ENCODE measurements around the gene SLIT3.

The SLIT3 gene

DNA sequence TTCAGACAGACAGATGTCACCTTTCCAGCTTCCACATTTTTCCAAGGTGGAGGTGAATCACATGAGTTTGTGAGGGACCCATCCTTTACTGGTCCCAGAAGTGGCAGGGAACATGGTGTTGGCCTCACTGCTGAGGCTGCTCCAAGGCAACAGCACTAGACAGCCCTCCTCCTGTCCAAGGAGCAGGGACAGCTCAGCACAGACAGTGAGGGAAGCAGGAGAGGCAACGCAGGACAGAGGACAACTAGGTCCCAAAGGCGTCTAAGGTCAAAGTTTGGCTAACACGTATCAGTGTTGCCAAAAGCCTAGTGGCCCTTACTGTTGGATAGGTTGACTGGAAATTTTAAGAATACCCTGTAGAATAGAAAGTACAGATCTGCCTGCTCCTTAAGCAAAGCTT, 470.1 kb downstream of the SLIT3 start:
- Histone ChIP-seq H4K20me1 (ENCODE audit: control insufficient read depth, insufficient read depth, low read depth, low read length) (no peaks in the 10 kb centered on the region), H3K27me3 (ENCODE audit: control insufficient read depth, low read length) (peaks cover 3% of the 10 kb centered on the region; the same call in 1 of the 2 replicates), H3K36me3 (ENCODE audit: control insufficient read depth, low read length) (no peaks in the 10 kb centered on the region), H3K79me2 (ENCODE audit: control insufficient read depth, low read length) (no peaks in the 10 kb centered on the region), H3K4me1 (ENCODE audit: control insufficient read depth, low read length) (no peaks in the 10 kb centered on the region), H3F3A (ENCODE audit: control insufficient read depth, insufficient read depth) (no peaks in the 10 kb centered on the region), H3K9me2 (replicated peaks; ENCODE audit: control insufficient read depth, low read length) (no peaks in the 10 kb centered on the region), H3K9me3 (ENCODE audit: control insufficient read depth, insufficient read depth, low read length) (no peaks in the 10 kb centered on the region), H3K4me2 (ENCODE audit: low read length) (no peak overlapping the region), H3K4me3 (ENCODE audit: low read length) (no peak overlapping the region), H3K27ac (ENCODE audit: low read depth, low read length) (no peak overlapping the region)
- no peak for TF ChIP-seq EZH2phosphoT487 (IDR thresholded peaks at IDR 0.05; ENCODE audit: borderline replicate concordance, low read length)
- TF ChIP-seq, protein P1, sequence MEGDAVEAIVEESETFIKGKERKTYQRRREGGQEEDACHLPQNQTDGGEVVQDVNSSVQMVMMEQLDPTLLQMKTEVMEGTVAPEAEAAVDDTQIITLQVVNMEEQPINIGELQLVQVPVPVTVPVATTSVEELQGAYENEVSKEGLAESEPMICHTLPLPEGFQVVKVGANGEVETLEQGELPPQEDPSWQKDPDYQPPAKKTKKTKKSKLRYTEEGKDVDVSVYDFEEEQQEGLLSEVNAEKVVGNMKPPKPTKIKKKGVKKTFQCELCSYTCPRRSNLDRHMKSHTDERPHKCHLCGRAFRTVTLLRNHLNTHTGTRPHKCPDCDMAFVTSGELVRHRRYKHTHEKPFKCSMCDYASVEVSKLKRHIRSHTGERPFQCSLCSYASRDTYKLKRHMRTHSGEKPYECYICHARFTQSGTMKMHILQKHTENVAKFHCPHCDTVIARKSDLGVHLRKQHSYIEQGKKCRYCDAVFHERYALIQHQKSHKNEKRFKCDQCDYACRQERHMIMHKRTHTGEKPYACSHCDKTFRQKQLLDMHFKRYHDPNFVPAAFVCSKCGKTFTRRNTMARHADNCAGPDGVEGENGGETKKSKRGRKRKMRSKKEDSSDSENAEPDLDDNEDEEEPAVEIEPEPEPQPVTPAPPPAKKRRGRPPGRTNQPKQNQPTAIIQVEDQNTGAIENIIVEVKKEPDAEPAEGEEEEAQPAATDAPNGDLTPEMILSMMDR (IDR thresholded peaks at IDR 0.05; ENCODE audit: low read depth, low read length, poor library complexity, severe bottlenecking) = no peak

DNA sequence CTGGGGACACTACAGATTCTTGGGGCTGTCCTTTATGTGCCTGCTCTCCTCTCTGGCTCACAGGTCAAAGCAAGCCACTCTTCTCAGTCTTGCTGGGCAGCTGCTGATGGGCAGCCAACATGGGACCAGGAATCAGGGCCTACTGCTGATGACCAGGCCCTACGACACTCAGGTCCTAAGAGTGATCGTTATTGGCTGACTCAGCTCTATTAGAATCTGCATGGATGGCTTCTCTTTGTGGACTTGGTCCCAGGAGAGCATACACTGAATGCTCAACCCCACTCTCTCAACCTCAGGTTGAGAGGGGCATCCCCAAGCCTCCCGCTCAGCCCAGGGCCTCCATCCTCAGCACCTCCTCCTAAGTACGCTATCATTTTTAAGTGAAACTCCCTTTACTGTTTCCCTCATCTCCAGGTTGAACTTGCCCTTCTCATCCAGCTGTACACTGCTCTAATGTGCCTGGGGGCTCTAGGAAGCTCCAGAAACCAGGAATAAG, 471.0 kb downstream of the SLIT3 start:
- no peaks in the 10 kb centered on the region for H3K4me1 ChIP-seq (ENCODE audit: control insufficient read depth, low read length)
- H3F3A ChIP-seq (ENCODE audit: control insufficient read depth, insufficient read depth) = no peaks in the 10 kb centered on the region
- no peaks in the 10 kb centered on the region for H4K20me1 ChIP-seq (ENCODE audit: control insufficient read depth, insufficient read depth, low read depth, low read length)
- H3K36me3 ChIP-seq (ENCODE audit: control insufficient read depth, low read length) = no peaks in the 10 kb centered on the region
- no peak overlapping the region for H3K27ac ChIP-seq (ENCODE audit: low read depth, low read length)
- no peak overlapping the region for H3K4me2 ChIP-seq (ENCODE audit: low read length)
- no peaks in the 10 kb centered on the region for H3K9me3 ChIP-seq (ENCODE audit: control insufficient read depth, insufficient read depth, low read length)
- H3K4me3 ChIP-seq (ENCODE audit: low read length) = no peak overlapping the region
- TF ChIP-seq, protein P1 (IDR thresholded peaks at IDR 0.05; ENCODE audit: low read depth, low read length, poor library complexity, severe bottlenecking) = no peak
- TF ChIP-seq EZH2phosphoT487 (IDR thresholded peaks at IDR 0.05; ENCODE audit: borderline replicate concordance, low read length) = no peak
- no peaks in the 10 kb centered on the region for H3K79me2 ChIP-seq (ENCODE audit: control insufficient read depth, low read length)
- H3K27me3 ChIP-seq (ENCODE audit: control insufficient read depth, low read length) = peaks cover 3% of the 10 kb centered on the region; the same call in 1 of the 2 replicates
- no peaks in the 10 kb centered on the region for H3K9me2 ChIP-seq (replicated peaks; ENCODE audit: control insufficient read depth, low read length)

DNA sequence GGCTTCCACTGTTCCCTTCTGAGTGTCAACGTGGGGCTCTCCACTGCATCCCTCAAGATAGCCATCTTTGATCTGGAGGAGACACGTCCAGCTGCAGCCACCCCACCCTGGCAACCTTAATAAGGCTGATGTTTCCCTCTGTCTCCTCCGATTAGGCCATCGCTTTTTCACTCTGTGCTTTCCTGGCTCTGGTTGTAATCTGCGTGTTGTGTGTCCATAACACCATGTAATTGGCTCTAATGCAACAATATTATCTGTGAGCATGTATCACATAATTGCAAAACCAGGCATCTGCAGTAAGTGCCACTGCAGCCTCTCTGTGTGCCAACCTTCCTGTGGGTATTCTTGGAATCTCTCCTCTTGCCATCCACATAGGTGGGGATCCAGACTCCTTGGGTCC, 471.9 kb downstream of the SLIT3 start:
- Histone ChIP-seq H3K36me3 (ENCODE audit: control insufficient read depth, low read length) (no peaks in the 10 kb centered on the region), H4K20me1 (ENCODE audit: control insufficient read depth, insufficient read depth, low read depth, low read length) (no peaks in the 10 kb centered on the region), H3F3A (ENCODE audit: control insufficient read depth, insufficient read depth) (no peaks in the 10 kb centered on the region), H3K27ac (ENCODE audit: low read depth, low read length) (no peak overlapping the region), H3K4me2 (ENCODE audit: low read length) (no peak overlapping the region), H3K9me3 (ENCODE audit: control insufficient read depth, insufficient read depth, low read length) (no peaks in the 10 kb centered on the region), H3K79me2 (ENCODE audit: control insufficient read depth, low read length) (no peaks in the 10 kb centered on the region), H3K4me1 (ENCODE audit: control insufficient read depth, low read length) (no peaks in the 10 kb centered on the region), H3K27me3 (ENCODE audit: control insufficient read depth, low read length) (peaks cover 3% of the 10 kb centered on the region; the same call in 1 of the 2 replicates), H3K9me2 (replicated peaks; ENCODE audit: control insufficient read depth, low read length) (no peaks in the 10 kb centered on the region), H3K4me3 (ENCODE audit: low read length) (no peak overlapping the region)
- TF ChIP-seq, protein P1 (IDR thresholded peaks at IDR 0.05; ENCODE audit: low read depth, low read length, poor library complexity, severe bottlenecking) = no peak
- no peak for TF ChIP-seq EZH2phosphoT487 (IDR thresholded peaks at IDR 0.05; ENCODE audit: borderline replicate concordance, low read length)

Data from DOHH2 (cell line).